ENCODE results near the gene ARHGAP45.

The ARHGAP45 gene

GRCh38 chr19:1038978-1039645, 27.9 kb upstream of the ARHGAP45 start:
- DNase-seq, result no peak

GRCh38 chr19:1039646-1040475, 27.1 kb upstream of the ARHGAP45 start, which contains the start of gene ABCA7:
Gene ABCA7 (plus strand): TSS chr19:1040107. CDS start chr19:1041362, 1,255 bp downstream.
- peak; percentile 97 for DNase-seq

GRCh38 chr19:1040476-1041271, 26.3 kb upstream of the ARHGAP45 start:
- peak; percentile 92 for DNase-seq

- no peak for DNase-seq
Measured at GRCh38 chr19:1041272-1041834, 25.6 kb upstream of the ARHGAP45 start.

- DNase-seq, result no peak
Measured at GRCh38 chr19:1041835-1042685, 24.9 kb upstream of the ARHGAP45 start.

- DNase-seq, result no peak
Measured at GRCh38 chr19:1042689-1043511, 24.1 kb upstream of the ARHGAP45 start.

- DNase-seq, result no peak
Measured at GRCh38 chr19:1045247-1045603, 21.7 kb upstream of the ARHGAP45 start.

- DNase-seq, result no peak
Measured at GRCh38 chr19:1046117-1046626, 20.8 kb upstream of the ARHGAP45 start.

- DNase-seq, result no peak
Measured at GRCh38 chr19:1046836-1047695, 19.9 kb upstream of the ARHGAP45 start.

- DNase-seq, result no peak
Measured at GRCh38 chr19:1047696-1048147, 19.2 kb upstream of the ARHGAP45 start.

GRCh38 chr19:1049106-1049505, 17.9 kb upstream of the ARHGAP45 start:
- no peak for DNase-seq

GRCh38 chr19:1049800-1050199, 17.2 kb upstream of the ARHGAP45 start:
- no peak for DNase-seq

- DNase-seq, result no peak
Measured at GRCh38 chr19:1050989-1051788, 15.8 kb upstream of the ARHGAP45 start.

GRCh38 chr19:1051791-1052190, 15.2 kb upstream of the ARHGAP45 start:
- no peak for DNase-seq

- DNase-seq, result no peak
Measured at GRCh38 chr19:1052349-1052975, 14.5 kb upstream of the ARHGAP45 start.

- no peak for DNase-seq
Measured at GRCh38 chr19:1053176-1054101, 13.5 kb upstream of the ARHGAP45 start.

Data from retina (tissue), 1 donor.